Thoracic aorta (tissue), 2 donors: ENCODE measurements around the gene ASTN1. TPM values are rescaled to one million over a fixed set of nuclear protein-coding genes. Genes with fewer than 3 reads are reported as not detected.

Experiments used
- ATAC-seq: fragments of 150-250 bp; one replicate; pipeline ENCODE4 v1.8.0; 2017; ENCODE audit warnings: low read depth; ENCODE audit not compliant: insufficient number of reproducible peaks, low FRiP score
- DNase-seq: peaks from one replicate; pipeline ENCODE4 v3.0.0-alpha.2; 2020; ENCODE audit warnings: low spot score
- H3K27ac ChIP-seq, 2 donors: fragments of 200-600 bp; sonication (generic); 1 replicate in 1 of 2; 2 replicates in 1 of 2; pipeline ENCODE4 v1.5.1; 2016; ENCODE audit warnings: mild to moderate bottlenecking in 2 of 2, moderate library complexity in 2 of 2
- H3K27me3 ChIP-seq: fragments of 200-600 bp; sonication (generic); replicated peaks from 2 replicates; pipeline ENCODE4 v1.6.0; 2016; ENCODE audit warnings: mild to moderate bottlenecking; ENCODE audit not compliant: insufficient read depth
- H3K36me3 ChIP-seq: fragments of 200-600 bp; sonication (generic); one replicate; pipeline ENCODE4 v1.5.1; 2016
- H3K4me1 ChIP-seq, 2 donors: fragments of 200-600 bp; sonication (generic); 1 replicate in 1 of 2; 2 replicates in 1 of 2; pipeline versions ENCODE4 v1.5.1 to v1.6.0; 2016; ENCODE audit warnings: low read depth in 2 of 2, mild to moderate bottlenecking in 1 of 2; ENCODE audit not compliant: control insufficient read depth in 1 of 2
- H3K4me3 ChIP-seq: fragments of 200-600 bp; sonication (generic); 2 replicates; pipeline ENCODE4 v1.5.1; 2016; ENCODE audit warnings: mild to moderate bottlenecking
- H3K9me3 ChIP-seq: fragments of 200-600 bp; sonication (generic); 2 replicates; pipeline ENCODE4 v1.5.1; 2016
- CTCF ChIP-seq: fragments of 200-600 bp; sonication (generic); IDR thresholded peaks from one replicate; pipeline ENCODE4 v1.5.1; 2019; ENCODE audit warnings: antibody characterized with exemption
- total RNA-seq, 2 donors: library from RNA; depleted of rRNA; stranded (reverse); fragments of >200 nt; gene quantifications; one replicate each; pipeline versions ENCODE4 v1.1.0 to v1.2.3, GENCODE V29; 2016

ASTN1 gene
- total RNA-seq, 2 donors from 2014 or later, result 0.41 to 0.42 TPM

GRCh38 chr1:176841238-176841637, 323.3 kb downstream of the ASTN1 start:
- no peak for TF ChIP-seq CTCF
- Histone ChIP-seq H3K4me3 (no peak overlapping the region), H3K27me3 (no peaks in the 10 kb centered on the region), H3K36me3 (no peaks in the 10 kb centered on the region), H3K27ac (no peak overlapping the region), H3K9me3 (no peaks in the 10 kb centered on the region), H3K4me1 (peaks cover 4 to 17% of the 10 kb centered on the region in 2 donors)
- no peak for ATAC-seq
- no peak for DNase-seq

DNA sequence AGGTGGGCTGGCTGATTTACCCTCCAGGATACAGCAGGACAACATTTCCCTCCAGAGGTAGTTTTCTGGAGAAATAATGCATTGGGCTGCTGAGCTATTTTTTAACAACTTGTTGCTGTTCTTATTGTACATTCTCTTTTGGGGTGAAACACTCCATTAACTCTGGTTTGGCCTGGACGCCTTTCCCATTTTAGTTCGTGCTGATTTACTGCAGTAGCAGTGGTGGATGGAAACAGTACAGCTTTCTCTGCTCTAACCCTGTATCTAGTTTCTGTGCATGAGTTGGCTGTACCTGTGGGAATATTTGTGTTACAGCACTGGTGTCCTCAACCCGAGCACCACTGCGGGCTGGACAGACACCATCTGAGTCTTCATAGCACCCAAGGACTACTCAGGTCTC, 325.3 kb downstream of the ASTN1 start:
- ATAC-seq (no peak), DNase-seq (no peak)
- Histone ChIP-seq H3K4me1 (peaks cover 4 to 16% of the 10 kb centered on the region in 2 donors), H3K4me3 (no peak overlapping the region), H3K27ac (no peak overlapping the region), H3K36me3 (no peaks in the 10 kb centered on the region), H3K27me3 (no peaks in the 10 kb centered on the region), H3K9me3 (no peaks in the 10 kb centered on the region)
- no peak for TF ChIP-seq CTCF

DNA sequence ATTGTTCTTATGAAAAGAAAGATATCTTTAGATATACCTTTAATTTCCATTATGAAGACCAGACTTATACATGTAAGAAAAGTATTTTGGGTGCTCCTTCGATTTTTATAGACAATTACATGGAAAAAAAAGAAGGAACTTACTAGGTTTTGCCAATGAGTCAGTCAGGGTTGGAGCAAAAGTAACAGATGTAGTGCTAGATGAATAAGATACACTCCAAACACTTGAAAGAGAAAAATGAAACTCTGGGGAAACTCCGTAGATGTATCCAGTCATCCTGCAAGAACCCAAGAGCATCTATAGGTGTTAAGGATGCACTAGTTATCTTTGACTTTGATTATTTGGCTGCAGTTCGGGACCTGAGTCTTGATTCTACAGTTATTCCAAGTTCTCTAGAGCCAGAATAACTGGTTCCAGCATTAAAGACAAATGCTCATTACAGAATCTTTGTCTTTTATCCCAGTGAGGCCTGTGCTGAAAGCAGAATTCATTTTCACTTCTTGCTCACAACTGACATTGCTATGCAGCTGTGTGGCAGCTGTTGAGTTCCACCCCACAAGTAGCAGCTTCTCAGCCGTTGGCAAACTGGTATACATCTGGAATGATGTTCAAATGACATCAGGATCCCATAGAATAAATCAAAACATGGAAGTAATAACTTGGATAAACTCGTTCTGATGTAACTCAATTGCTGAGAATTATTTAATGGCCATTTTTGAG, 326.1 kb downstream of the ASTN1 start:
- H3K4me1 ChIP-seq, result peaks cover 2 to 8% of the 10 kb centered on the region in 2 donors
- no peak for ATAC-seq
- no peak overlapping the region for H3K4me3 ChIP-seq

GRCh38 chr1:176837708-176838107, 326.8 kb downstream of the ASTN1 start:
- Histone ChIP-seq H3K27ac (no peak overlapping the region), H3K9me3 (no peaks in the 10 kb centered on the region), H3K4me1 (peaks cover 0 to 3% of the 10 kb centered on the region in 2 donors), H3K36me3 (no peaks in the 10 kb centered on the region), H3K27me3 (no peaks in the 10 kb centered on the region), H3K4me3 (no peak overlapping the region)
- TF ChIP-seq CTCF, result no peak
- no peak for ATAC-seq
- DNase-seq, result no peak

More for the DNA sequence above, 326.1 kb downstream of the ASTN1 start:
- TF ChIP-seq CTCF, result no peak
- DNase-seq, result no peak
- H3K27me3 ChIP-seq, result no peaks in the 10 kb centered on the region
- no peaks in the 10 kb centered on the region for H3K9me3 ChIP-seq
- no peak overlapping the region for H3K27ac ChIP-seq
- H3K36me3 ChIP-seq, result no peaks in the 10 kb centered on the region

DNA sequence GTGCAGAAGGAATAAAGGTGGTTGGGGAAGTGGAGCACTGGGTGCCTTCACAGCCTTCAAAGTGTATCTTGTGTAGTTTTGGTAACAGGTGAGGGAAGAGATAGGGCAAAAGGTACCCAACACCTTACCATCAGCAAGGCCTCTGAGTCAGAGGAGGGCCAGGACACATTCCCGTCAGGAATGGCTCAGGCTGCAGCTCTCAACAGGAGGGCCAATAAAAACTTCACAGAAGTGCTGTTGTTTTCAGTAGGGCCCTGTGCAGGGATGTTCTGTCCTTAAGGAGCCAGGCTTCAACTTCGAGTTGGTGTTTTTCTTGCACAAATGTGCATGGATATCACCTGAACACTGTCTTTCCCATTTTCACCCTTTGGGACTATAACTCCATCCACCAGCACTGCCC, 333.4 kb downstream of the ASTN1 start:
- H3K4me3 ChIP-seq, result no peak overlapping the region
- ATAC-seq, result no peak

More for the DNA sequence above, 333.4 kb downstream of the ASTN1 start:
- no peak for TF ChIP-seq CTCF
- Histone ChIP-seq H3K27ac (no peak overlapping the region), H3K4me1 (peaks cover 0 to 4% of the 10 kb centered on the region in 2 donors), H3K36me3 (no peaks in the 10 kb centered on the region), H3K27me3 (no peaks in the 10 kb centered on the region), H3K9me3 (no peaks in the 10 kb centered on the region)
- no peak for DNase-seq
